OCI-LY7 (cell line): ENCODE results near the gene TMEM95. TPM values are rescaled to one million over a fixed set of nuclear protein-coding genes. Genes with fewer than 3 reads are reported as not detected.

Experiments used
- BruUV-seq: library from RNA; stranded (reverse); fragments of 400-500 nt; replicated peaks from 2 replicates; lab custom pipeline; 2021; lab: Mats Ljungman, UMichigan
- CTCF ChIA-PET: fragments of 300-600 bp; sonication (Branson Sonifier 250); formaldehyde crosslinking; loops from one replicate; lab custom pipeline; 2022; ENCODE audit warnings: antibody characterized with exemption; ENCODE audit not compliant: unreplicated experiment; lab: Charles Lee
- POLR2A ChIA-PET: fragments of 300-600 bp; sonication (Branson Sonifier 250); formaldehyde crosslinking; loops from one replicate; lab custom pipeline; 2022; ENCODE audit warnings: antibody characterized with exemption; lab: Charles Lee
- DNase-seq: peaks from one replicate; pipeline ENCODE4 v3.0.0-alpha.2; 2015; ENCODE audit warnings: low spot score
- H2AFZ ChIP-seq: fragments of 200-600 bp; sonication (generic), shearing (Covaris generic); 2 replicates; pipeline ENCODE4 v1.6.1; 2014; ENCODE audit warnings: mild to moderate bottlenecking, antibody characterized with exemption, low read length, moderate library complexity
- H3K27ac ChIP-seq: fragments of 200-600 bp; sonication (generic); 2 replicates; pipeline ENCODE4 v1.5.1; 2014; ENCODE audit warnings: mixed run types, low read depth, mild to moderate bottlenecking, moderate library complexity, low read length, inconsistent platforms; ENCODE audit not compliant: poor library complexity, severe bottlenecking
- H3K36me3 ChIP-seq: fragments of 200-600 bp; sonication (generic); 2 replicates; pipeline ENCODE4 v1.6.1; 2014; ENCODE audit warnings: mild to moderate bottlenecking, antibody characterized with exemption, low read length, moderate library complexity, mixed read lengths; ENCODE audit not compliant: insufficient read depth
- H3K4me1 ChIP-seq: fragments of 200-600 bp; sonication (generic); 2 replicates; pipeline ENCODE4 v1.5.1; 2014; ENCODE audit warnings: mild to moderate bottlenecking, low read length; ENCODE audit not compliant: insufficient read depth, poor library complexity, severe bottlenecking
- H3K4me2 ChIP-seq: fragments of 200-600 bp; sonication (generic); 2 replicates; pipeline ENCODE4 v1.6.1; 2014; ENCODE audit warnings: mild to moderate bottlenecking, low read length
- H3K4me3 ChIP-seq: fragments of 200-600 bp; sonication (generic); 2 replicates; pipeline ENCODE4 v1.5.1; 2014; ENCODE audit warnings: mild to moderate bottlenecking, low read depth, low read length; ENCODE audit not compliant: poor library complexity, severe bottlenecking
- H3K79me2 ChIP-seq: fragments of 200-600 bp; sonication (generic); 2 replicates; pipeline ENCODE4 v1.6.1; 2016; ENCODE audit warnings: low read depth, mild to moderate bottlenecking, low read length, moderate library complexity, mixed read lengths; ENCODE audit not compliant: insufficient read depth
- H3K9me2 ChIP-seq: fragments of 200-600 bp; sonication (generic); 2 replicates; pipeline ENCODE4 v1.6.1; 2016; ENCODE audit warnings: mild to moderate bottlenecking, low read length, mixed read lengths; ENCODE audit not compliant: insufficient read depth
- H3K9me3 ChIP-seq: fragments of 200-600 bp; sonication (generic); 2 replicates; pipeline ENCODE4 v1.6.1; 2014; ENCODE audit warnings: mild to moderate bottlenecking, mixed run types, low read length, mixed read lengths
- H4K20me1 ChIP-seq: fragments of 200-600 bp; sonication (generic); 2 replicates; pipeline ENCODE4 v1.6.1; 2014; ENCODE audit warnings: mild to moderate bottlenecking, antibody characterized with exemption, low read length, moderate library complexity, mixed read lengths; ENCODE audit not compliant: insufficient read depth
- CTCF ChIP-seq: fragments of 200-600 bp; sonication (generic); conservative IDR thresholded peaks from 2 replicates; pipeline ENCODE4 v1.5.1; 2014; ENCODE audit warnings: mild to moderate bottlenecking, antibody characterized with exemption, low read length, moderate library complexity, mixed read lengths
- EZH2phosphoT487 ChIP-seq: fragments of 200-600 bp; sonication (generic); IDR thresholded peaks from 2 replicates; pipeline ENCODE4 v1.6.1; 2018; ENCODE audit warnings: low read depth, borderline replicate concordance, mild to moderate bottlenecking, mixed run types, antibody characterized with exemption, low read length, moderate library complexity, mixed read lengths
- intact Hi-C: fragments of 100-400 bp; cut with micrococcal nuclease; formaldehyde crosslinking; loops from one replicate; pipeline ENCODE4 v1.10.0; 2022; ENCODE audit not compliant: unreplicated experiment
- total RNA-seq, 2 experiments: library from RNA; depleted of rRNA in 1 of 2; stranded (reverse); fragments of >200 nt in 1 of 2; shearing (Covaris generic) in 1 of 2; gene quantifications; 2 replicates each; pipeline ENCODE4 v1.2.3, GENCODE V29; 2014 to 2022

Gene TMEM95
- total RNA-seq, 2 experiments from 2014 or later: not detected

DNA sequence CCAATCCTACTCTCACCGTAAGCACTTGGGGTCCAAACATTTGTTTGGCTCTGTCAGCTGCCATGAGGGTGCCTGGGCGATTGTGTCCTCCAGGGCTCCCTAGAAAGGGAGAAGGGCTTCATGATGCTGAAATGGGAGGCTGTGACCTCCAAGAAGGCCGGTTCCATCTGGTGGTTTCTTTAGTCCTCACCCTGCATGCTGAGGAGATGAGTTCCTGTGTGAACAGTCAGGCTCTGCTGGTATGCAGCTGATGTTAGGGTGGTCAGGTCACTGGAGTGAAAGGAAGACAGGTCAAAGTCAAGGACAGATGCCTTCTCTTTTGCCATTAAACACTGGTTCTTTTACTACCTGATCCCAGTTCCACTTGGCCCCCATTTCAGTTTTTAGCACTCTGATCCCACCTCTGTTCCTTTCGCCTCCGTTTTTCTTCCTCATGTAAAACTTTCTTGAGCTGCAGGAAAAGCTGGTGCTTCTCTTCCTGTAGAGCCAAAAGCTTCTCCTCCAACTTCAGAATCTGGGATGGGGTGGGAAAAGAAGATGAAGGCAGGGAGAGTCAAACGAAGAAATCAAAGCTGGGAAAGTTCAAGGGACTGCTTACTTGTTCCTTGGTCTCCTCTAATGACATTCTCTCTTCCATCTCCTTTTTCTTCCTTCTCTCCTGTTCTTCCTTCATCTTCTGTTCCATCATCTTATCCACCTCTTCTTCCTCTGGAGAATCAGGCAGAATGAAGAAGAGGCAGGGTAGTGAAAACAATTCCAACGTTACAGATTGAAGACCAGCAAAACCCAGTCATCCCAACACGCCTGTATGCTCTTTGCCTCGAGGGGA, 40.9 kb upstream of the TMEM95 start:
- H3K4me2 ChIP-seq: peak overlapping the region; percentile 96
- TSS peak; percentile 89 for BruUV-seq
- peaks cover 88% of the 10 kb centered on the region for H3K36me3 ChIP-seq
- H3K79me2 ChIP-seq: peaks cover 35% of the 10 kb centered on the region
- DNase-seq: peak; percentile 27
- H3K4me1 ChIP-seq: peaks cover 56% of the 10 kb centered on the region
- H3K27ac ChIP-seq: peak overlapping the region; percentile 79
- POLR2A ChIA-PET: interaction anchor here (2.6 kb wide), 1 partner anchor 16 kb away, joined by 12 read pairs; the partner anchor contains the start of gene NEURL4
- TF ChIP-seq EZH2phosphoT487: no peak
- TF ChIP-seq CTCF: no peak
- H3K4me3 ChIP-seq: peak overlapping the region; percentile 95
- H3K9me3 ChIP-seq: no peaks in the 10 kb centered on the region
- peaks cover 23% of the 10 kb centered on the region for H4K20me1 ChIP-seq
- CTCF ChIA-PET: no interaction called here
- no peaks in the 10 kb centered on the region for H3K9me2 ChIP-seq
- intact Hi-C loops: no loop called here
- no peak overlapping the region for H2AFZ ChIP-seq

DNA sequence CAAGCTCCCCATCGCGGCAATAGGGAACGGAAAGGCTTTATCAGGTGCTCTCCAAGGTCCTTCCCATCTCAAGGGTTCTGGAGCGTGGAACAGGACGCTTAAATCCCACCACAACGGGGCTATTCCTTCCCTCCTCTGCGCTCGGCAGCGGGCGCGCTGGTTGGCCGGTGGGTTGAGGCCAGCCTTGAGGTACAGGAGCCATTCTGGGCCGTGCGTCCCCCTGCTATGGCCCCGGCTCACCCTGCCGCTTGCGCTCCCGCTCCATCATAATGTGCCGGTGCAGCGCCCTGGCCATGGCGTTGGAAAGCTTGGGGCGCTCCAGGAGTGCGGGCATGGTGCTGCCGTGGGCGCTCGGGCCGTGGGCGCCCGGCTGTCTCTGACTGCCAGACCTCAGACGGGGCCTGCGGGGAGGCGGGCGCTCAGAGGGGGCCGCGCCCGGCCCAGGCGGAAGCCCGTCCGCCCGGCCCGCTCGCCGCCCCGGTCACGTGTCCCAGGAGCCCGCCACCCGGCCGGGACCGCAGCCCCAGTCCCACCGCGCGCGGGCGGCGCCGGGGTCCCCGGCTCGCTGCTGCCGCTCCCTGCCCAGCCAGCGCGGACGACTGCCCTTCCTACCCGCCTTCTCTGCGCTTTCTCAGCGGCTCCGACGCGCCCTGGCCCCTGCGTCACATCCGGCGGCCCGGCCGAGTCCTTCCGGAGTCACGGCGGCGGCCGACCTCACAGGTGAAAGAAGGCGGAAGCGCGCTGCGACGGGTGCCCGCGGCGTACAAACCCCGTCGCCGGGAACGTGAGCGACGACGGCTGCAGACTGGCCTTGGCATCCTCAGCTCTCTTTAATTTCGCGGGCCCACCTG, 40.0 kb upstream of the TMEM95 start, which contains the start of gene GPS2:
GPS2 (minus strand) TSS at position 642 of the 851 bp plus-strand sequence; CDS start at position 334, 308 bp downstream.
- peak; percentile 91 for DNase-seq
- Histone ChIP-seq H2AFZ (no peak within 1 kb of the TSS; the same call in 1 of the 2 replicates), H3K27ac (peak within 1 kb of the TSS; percentile 79), H3K9me3 (no peaks in the 10 kb centered on the region), H3K4me3 (peak within 1 kb of the TSS; percentile 95), H3K4me2 (peak within 1 kb of the TSS; percentile 96), H3K4me1 (peaks cover 47% of the 10 kb centered on the region), H3K36me3 (peaks cover 82% of the 10 kb centered on the region), H4K20me1 (peaks cover 15% of the 10 kb centered on the region), H3K9me2 (no peaks in the 10 kb centered on the region), H3K79me2 (peaks cover 27% of the 10 kb centered on the region)
- TF ChIP-seq EZH2phosphoT487 (no peak), CTCF (no peak)
- intact Hi-C loops: loop anchor here (5.0 kb wide), 1 partner anchor 37 kb away; the partner anchor contains the start of gene KCTD11
- no TSS peak for BruUV-seq
- CTCF ChIA-PET: no interaction called here
- POLR2A ChIA-PET: interaction anchor here (0.8 to 2.6 kb wide), 4 partner anchors 15 to 89 kb away, joined by 4 to 12 read pairs (median 8); partner anchors contain the start of genes ACAP1, NEURL4 and TMEM256
